ENCODE measurements around the gene RAET1L.

DNA sequence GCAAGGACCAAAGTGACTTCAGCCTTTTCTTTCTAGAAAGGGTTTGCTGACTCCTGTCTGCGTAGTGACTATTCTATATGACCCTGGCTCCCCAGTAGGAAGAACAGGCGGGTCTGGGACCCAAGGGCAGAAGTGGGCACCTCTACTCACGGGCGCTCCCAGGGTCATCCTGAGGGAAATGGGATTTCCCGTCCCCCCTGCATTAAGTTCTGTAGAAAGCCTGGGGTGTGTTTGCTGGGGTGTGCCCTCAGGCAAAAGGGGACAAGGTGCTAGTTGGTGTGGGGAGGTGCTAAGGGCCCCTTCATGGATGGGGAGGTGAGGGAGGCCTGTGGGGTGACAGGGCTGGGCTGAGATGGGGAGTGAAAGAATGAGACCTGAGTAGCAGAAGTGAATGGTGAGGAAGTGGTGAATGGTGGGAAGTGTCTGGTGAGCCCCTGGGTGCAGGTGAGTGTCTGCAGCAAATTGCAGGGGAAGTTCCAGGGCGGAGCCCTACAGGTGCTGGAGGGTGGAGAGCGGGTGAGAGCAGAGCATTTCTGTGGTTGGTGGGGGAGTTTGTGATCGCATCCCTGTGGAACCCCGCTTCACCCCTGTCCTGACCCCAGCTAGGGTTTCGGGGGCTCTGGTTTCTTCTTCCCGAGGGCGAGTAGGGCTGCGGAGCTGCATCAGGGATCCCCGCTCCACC, 21.1 kb downstream of the RAET1L start:
- TF ChIP-seq, protein P1, sequence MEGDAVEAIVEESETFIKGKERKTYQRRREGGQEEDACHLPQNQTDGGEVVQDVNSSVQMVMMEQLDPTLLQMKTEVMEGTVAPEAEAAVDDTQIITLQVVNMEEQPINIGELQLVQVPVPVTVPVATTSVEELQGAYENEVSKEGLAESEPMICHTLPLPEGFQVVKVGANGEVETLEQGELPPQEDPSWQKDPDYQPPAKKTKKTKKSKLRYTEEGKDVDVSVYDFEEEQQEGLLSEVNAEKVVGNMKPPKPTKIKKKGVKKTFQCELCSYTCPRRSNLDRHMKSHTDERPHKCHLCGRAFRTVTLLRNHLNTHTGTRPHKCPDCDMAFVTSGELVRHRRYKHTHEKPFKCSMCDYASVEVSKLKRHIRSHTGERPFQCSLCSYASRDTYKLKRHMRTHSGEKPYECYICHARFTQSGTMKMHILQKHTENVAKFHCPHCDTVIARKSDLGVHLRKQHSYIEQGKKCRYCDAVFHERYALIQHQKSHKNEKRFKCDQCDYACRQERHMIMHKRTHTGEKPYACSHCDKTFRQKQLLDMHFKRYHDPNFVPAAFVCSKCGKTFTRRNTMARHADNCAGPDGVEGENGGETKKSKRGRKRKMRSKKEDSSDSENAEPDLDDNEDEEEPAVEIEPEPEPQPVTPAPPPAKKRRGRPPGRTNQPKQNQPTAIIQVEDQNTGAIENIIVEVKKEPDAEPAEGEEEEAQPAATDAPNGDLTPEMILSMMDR (IDR thresholded peaks at IDR 0.05): no peak
- no peak for TF ChIP-seq EZH2 (IDR thresholded peaks at IDR 0.05; ENCODE audit: borderline replicate concordance, insufficient read depth, low read depth, low read length, poor library complexity, severe bottlenecking)

Data from B cell (primary cell).